H7 (cell line): ENCODE data around the gene SBSN. TPM values are rescaled to one million over a fixed set of nuclear protein-coding genes. Genes with fewer than 3 reads are reported as not detected.

Source experiments
- DNase-seq: peaks from one replicate; pipeline ENCODE4 v3.0.0; 2012
- H3K27me3 ChIP-seq: 2 replicates; pipeline ENCODE4 v1.6.0; 2011; ENCODE audit warnings: mild to moderate bottlenecking, low read length; ENCODE audit not compliant: control insufficient read depth, insufficient read depth
- H3K36me3 ChIP-seq: replicated peaks from 2 replicates; pipeline ENCODE4 v1.5.1; 2011; ENCODE audit warnings: low read length; ENCODE audit not compliant: control insufficient read depth, insufficient read depth
- H3K4me3 ChIP-seq: 2 replicates; pipeline ENCODE4 v1.5.1; 2011; ENCODE audit warnings: low read depth, mild to moderate bottlenecking, control low read depth, low read length, moderate library complexity; ENCODE audit not compliant: insufficient read depth
- total RNA-seq: library from RNA; depleted of rRNA; stranded (reverse); fragments of >200 nt; shearing (Covaris generic); gene quantifications from 2 replicates; pipeline ENCODE4 v1.2.3, GENCODE V29; 2014

The SBSN gene
- total RNA-seq, 1 experiment from 2014 or later = not detected

- H3K27me3 ChIP-seq = peaks cover 6% of the 10 kb centered on the region
- H3K4me3 ChIP-seq = no peak overlapping the region
- H3K36me3 ChIP-seq = no peaks in the 10 kb centered on the region
- no peak for DNase-seq
Observed at GRCh38 chr19:35529241-35530218, 1.4 kb upstream of the SBSN start.

- no peaks in the 10 kb centered on the region for H3K36me3 ChIP-seq
- H3K4me3 ChIP-seq = no peak overlapping the region
- no peak for DNase-seq
- H3K27me3 ChIP-seq = peaks cover 4% of the 10 kb centered on the region
Observed at GRCh38 chr19:35525873-35526272, 2.2 kb downstream of the SBSN start.

- Histone ChIP-seq H3K4me3 (peak overlapping the region; percentile 19), H3K36me3 (no peaks in the 10 kb centered on the region), H3K27me3 (peaks cover 4% of the 10 kb centered on the region)
- DNase-seq = peak; percentile 84
Observed at GRCh38 chr19:35524181-35524837, 3.8 kb downstream of the SBSN start.

- no peak for DNase-seq
- H3K4me3 ChIP-seq = no peak overlapping the region
- peaks cover 4% of the 10 kb centered on the region; the same call in 1 of the 2 replicates for H3K27me3 ChIP-seq
- no peaks in the 10 kb centered on the region for H3K36me3 ChIP-seq
Observed at GRCh38 chr19:35522745-35523327, 5.3 kb downstream of the SBSN start.

- peak; percentile 66 for DNase-seq
- Histone ChIP-seq H3K27me3 (peaks cover 4% of the 10 kb centered on the region; the same call in 1 of the 2 replicates), H3K36me3 (no peaks in the 10 kb centered on the region), H3K4me3 (no peak overlapping the region)
Observed at GRCh38 chr19:35521124-35521743, 6.9 kb downstream of the SBSN start.

- Histone ChIP-seq H3K36me3 (no peaks in the 10 kb centered on the region), H3K4me3 (no peak overlapping the region), H3K27me3 (peaks cover 2% of the 10 kb centered on the region; the same call in 1 of the 2 replicates)
- no peak for DNase-seq
Observed at GRCh38 chr19:35519291-35519690, 8.8 kb downstream of the SBSN start.

- peaks cover 2% of the 10 kb centered on the region; the same call in 1 of the 2 replicates for H3K27me3 ChIP-seq
- no peak overlapping the region for H3K4me3 ChIP-seq
- no peaks in the 10 kb centered on the region for H3K36me3 ChIP-seq
- DNase-seq = no peak
Observed at GRCh38 chr19:35518313-35518712, 9.8 kb downstream of the SBSN start.

- no peak for DNase-seq
- Histone ChIP-seq H3K27me3 (peaks cover 4% of the 10 kb centered on the region), H3K36me3 (no peaks in the 10 kb centered on the region), H3K4me3 (no peak overlapping the region)
Observed at GRCh38 chr19:35517342-35517741, 10.8 kb downstream of the SBSN start.

GRCh38 chr19:35516310-35516709, 11.8 kb downstream of the SBSN start:
- Histone ChIP-seq H3K27me3 (peaks cover 4% of the 10 kb centered on the region), H3K36me3 (no peaks in the 10 kb centered on the region), H3K4me3 (no peak overlapping the region)
- DNase-seq = no peak

- peak overlapping the region; percentile 41 for H3K4me3 ChIP-seq
- DNase-seq = peak; percentile 87
- H3K27me3 ChIP-seq = peaks cover 4% of the 10 kb centered on the region
- H3K36me3 ChIP-seq = no peaks in the 10 kb centered on the region
Observed at GRCh38 chr19:35514282-35514809, 13.8 kb downstream of the SBSN start.

- DNase-seq = peak; percentile 85
- H3K36me3 ChIP-seq = no peaks in the 10 kb centered on the region
- H3K4me3 ChIP-seq = peak within 1 kb of the TSS; percentile 41
- peaks cover 4% of the 10 kb centered on the region for H3K27me3 ChIP-seq
Observed at GRCh38 chr19:35513628-35514281, 14.4 kb downstream of the SBSN start, which contains the start of gene DMKN. TSS of gene DMKN (minus strand) at chr19:35513649. CDS start at chr19:35513475, 174 bp downstream.

GRCh38 chr19:35512831-35513627, 15.1 kb downstream of the SBSN start:
- H3K27me3 ChIP-seq = peaks cover 4% of the 10 kb centered on the region
- no peak overlapping the region for H3K4me3 ChIP-seq
- H3K36me3 ChIP-seq = peaks cover under 1% of the 10 kb centered on the region; the same call in 1 of the 2 replicates
- peak; percentile 38 for DNase-seq

GRCh38 chr19:35511337-35511736, 16.8 kb downstream of the SBSN start:
- Histone ChIP-seq H3K27me3 (peaks cover 4% of the 10 kb centered on the region), H3K4me3 (no peak overlapping the region), H3K36me3 (peaks cover 9% of the 10 kb centered on the region)
- DNase-seq = no peak
